Measurements from ENCODE around the gene ARHGEF16. TPM values are rescaled to one million over a fixed set of nuclear protein-coding genes. Genes with fewer than 3 reads are reported as not detected.

ARHGEF16 gene
- total and polyA plus RNA-seq, 2 experiments from 2014 or later: 24.8 to 36.2 TPM

GRCh38 chr1:3464649-3465025 lies 10.2 kb downstream of the ARHGEF16 start:
- Histone ChIP-seq H3K27ac (no peak overlapping the region), H3K9me2 (replicated peaks; ENCODE audit: insufficient read depth) (no peaks in the 10 kb centered on the region), H3K9me3 (ENCODE audit: low read depth) (no peaks in the 10 kb centered on the region), H3K36me3 (replicated peaks; ENCODE audit: insufficient read depth, low read depth) (no peaks in the 10 kb centered on the region), H3K4me1 (ENCODE audit: insufficient read depth) (peaks cover 17% of the 10 kb centered on the region), H3K4me2 (no peak overlapping the region), H3K79me2 (peaks cover 15% of the 10 kb centered on the region), H4K20me1 (ENCODE audit: insufficient read depth, poor library complexity, severe bottlenecking) (no peaks in the 10 kb centered on the region), H2AFZ (no peak overlapping the region), H3K27me3 (no peaks in the 10 kb centered on the region), H3K4me3 (no peak overlapping the region)
- DNase-seq (ENCODE audit: low spot score): no peak
- TF ChIP-seq EZH2phosphoT487 (IDR thresholded peaks at IDR 0.05; ENCODE audit: low read depth, severe bottlenecking, unreplicated experiment): no peak
- no peak for TF ChIP-seq EZH2 (IDR thresholded peaks at IDR 0.05; ENCODE audit: borderline replicate concordance)
- no peak for TF ChIP-seq CTCF (IDR thresholded peaks at IDR 0.05; ENCODE audit: poor library complexity)
- 98% methylated on average over 11 of the region's 11 CpGs for WGBS (ENCODE audit: low lambda C conversion rate, missing lambda C conversion rate)

GRCh38 chr1:3465091-3465934 lies 10.8 kb downstream of the ARHGEF16 start:
- Histone ChIP-seq H3K27ac (no peak overlapping the region), H2AFZ (no peak overlapping the region), H3K4me3 (no peak overlapping the region), H3K9me2 (replicated peaks; ENCODE audit: insufficient read depth) (no peaks in the 10 kb centered on the region), H4K20me1 (ENCODE audit: insufficient read depth, poor library complexity, severe bottlenecking) (no peaks in the 10 kb centered on the region), H3K4me1 (ENCODE audit: insufficient read depth) (peaks cover 10% of the 10 kb centered on the region), H3K4me2 (no peak overlapping the region), H3K79me2 (peaks cover 15% of the 10 kb centered on the region), H3K9me3 (ENCODE audit: low read depth) (no peaks in the 10 kb centered on the region), H3K36me3 (replicated peaks; ENCODE audit: insufficient read depth, low read depth) (no peaks in the 10 kb centered on the region), H3K27me3 (no peaks in the 10 kb centered on the region)
- TF ChIP-seq EZH2phosphoT487 (IDR thresholded peaks at IDR 0.05; ENCODE audit: low read depth, severe bottlenecking, unreplicated experiment) (no peak), EZH2 (IDR thresholded peaks at IDR 0.05; ENCODE audit: borderline replicate concordance) (no peak), CTCF (IDR thresholded peaks at IDR 0.05; ENCODE audit: poor library complexity) (no peak)
- WGBS (ENCODE audit: low lambda C conversion rate, missing lambda C conversion rate): 88% methylated on average over 22 of the region's 28 CpGs
- DNase-seq (ENCODE audit: low spot score): no peak

GRCh38 chr1:3465935-3466321 lies 11.5 kb downstream of the ARHGEF16 start:
- no peaks in the 10 kb centered on the region for H4K20me1 ChIP-seq (ENCODE audit: insufficient read depth, poor library complexity, severe bottlenecking)
- 89% methylated on average over 16 of the region's 17 CpGs for WGBS (ENCODE audit: low lambda C conversion rate, missing lambda C conversion rate)
- TF ChIP-seq EZH2 (IDR thresholded peaks at IDR 0.05; ENCODE audit: borderline replicate concordance) (no peak), CTCF (IDR thresholded peaks at IDR 0.05; ENCODE audit: poor library complexity) (no peak), EZH2phosphoT487 (IDR thresholded peaks at IDR 0.05; ENCODE audit: low read depth, severe bottlenecking, unreplicated experiment) (no peak)
- no peak for DNase-seq (ENCODE audit: low spot score)
- H3K9me2 ChIP-seq (replicated peaks; ENCODE audit: insufficient read depth): no peaks in the 10 kb centered on the region
- H3K79me2 ChIP-seq: peaks cover 15% of the 10 kb centered on the region
- no peaks in the 10 kb centered on the region for H3K36me3 ChIP-seq (replicated peaks; ENCODE audit: insufficient read depth, low read depth)
- H3K27me3 ChIP-seq: no peaks in the 10 kb centered on the region
- H3K4me3 ChIP-seq: no peak overlapping the region
- H3K4me1 ChIP-seq (ENCODE audit: insufficient read depth): peaks cover 4% of the 10 kb centered on the region
- no peak overlapping the region for H2AFZ ChIP-seq
- H3K9me3 ChIP-seq (ENCODE audit: low read depth): no peaks in the 10 kb centered on the region
- H3K4me2 ChIP-seq: no peak overlapping the region
- no peak overlapping the region for H3K27ac ChIP-seq
